ENCODE data around the gene OPN1MW. TPM values are rescaled to one million over a fixed set of nuclear protein-coding genes. Genes with fewer than 3 reads are reported as not detected.
"Not testable (repeated sequence)": the region's sequence is repeated elsewhere in the genome, so short reads cannot be mapped to it uniquely, and the experiment has no call there.

The OPN1MW gene
- total and polyA plus RNA-seq, 2 donors (not counting 3 experiments of a cell fraction or from before 2014, with no cell fraction given), result not detected

DNA sequence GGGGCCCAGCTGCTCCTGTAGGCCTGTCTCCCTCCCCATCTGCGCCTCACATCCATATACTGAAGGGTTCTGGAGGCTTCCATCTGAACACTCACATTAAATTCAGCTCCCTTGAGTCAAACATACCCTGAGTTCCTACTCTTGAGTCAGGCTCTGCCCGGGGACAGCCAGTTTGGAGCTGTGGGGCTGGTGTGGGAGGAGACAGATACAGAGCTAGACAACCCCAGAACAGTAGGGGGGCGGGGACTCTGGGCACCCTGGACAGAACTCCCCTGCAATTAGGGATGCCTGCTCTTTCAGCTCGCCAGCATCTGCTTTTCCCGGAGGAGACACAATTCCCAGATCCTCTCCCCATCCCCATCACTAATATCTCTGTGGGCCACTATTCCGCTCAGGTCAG lies 31.4 kb upstream of the OPN1MW start:
- H2AFZ ChIP-seq (ENCODE audit: low read depth, low read length); H3K4me2 ChIP-seq (ENCODE audit: insufficient read depth, low read length); H3K4me1 ChIP-seq (ENCODE audit: control insufficient read depth, extremely low read depth, insufficient read depth, low read length); H3K79me2 ChIP-seq (ENCODE audit: control insufficient read depth, insufficient read depth, low read length); H3K4me3 ChIP-seq (replicated peaks in 1 of 3; ENCODE audit: insufficient read depth in 1 of 3, low read depth in 1 of 3, low read length in 3 of 3); BruUV-seq (replicated peaks); H3K36me3 ChIP-seq (ENCODE audit: control insufficient read depth in 2 of 2, extremely low read depth in 1 of 2, insufficient read depth in 2 of 2, low read length in 2 of 2); H3K9me3 ChIP-seq (replicated peaks; ENCODE audit: control insufficient read depth, insufficient read depth, low read length); POLR2A ChIA-PET; CTCF ChIA-PET; H3K27me3 ChIP-seq (ENCODE audit: control insufficient read depth in 2 of 2, insufficient read depth in 2 of 2, low read length in 2 of 2); DNase-seq (ENCODE audit: low read depth, low spot score); H3K27ac ChIP-seq (ENCODE audit: insufficient read depth, low read depth, low read length); H3K9me1 ChIP-seq (replicated peaks; ENCODE audit: control insufficient read depth, extremely low read depth, insufficient read depth, low read length); H4K20me1 ChIP-seq (replicated peaks; ENCODE audit: control insufficient read depth, extremely low read depth, insufficient read depth, low read length); intact Hi-C loops (cut with micrococcal nuclease); H3K9ac ChIP-seq (replicated peaks; ENCODE audit: extremely low read depth, insufficient read depth, low read length); dilution Hi-C loops (cut with MboI; ENCODE audit: extremely low pct_ligation_motif_present, low sequenced_read_pairs); FAIRE-seq: not testable (repeated sequence)

DNA sequence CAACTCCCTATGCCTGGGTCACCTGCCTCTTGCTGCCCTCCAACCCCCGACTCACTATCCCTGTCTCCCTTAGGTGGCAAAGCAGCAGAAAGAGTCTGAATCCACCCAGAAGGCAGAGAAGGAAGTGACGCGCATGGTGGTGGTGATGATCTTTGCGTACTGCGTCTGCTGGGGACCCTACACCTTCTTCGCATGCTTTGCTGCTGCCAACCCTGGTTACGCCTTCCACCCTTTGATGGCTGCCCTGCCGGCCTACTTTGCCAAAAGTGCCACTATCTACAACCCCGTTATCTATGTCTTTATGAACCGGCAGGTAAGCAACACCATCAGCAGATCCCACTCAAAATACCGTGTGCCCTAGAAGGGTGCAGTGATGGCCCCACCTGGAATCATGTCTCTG lies 26.2 kb upstream of the OPN1MW start:
- H3K4me3 ChIP-seq (replicated peaks in 1 of 3; ENCODE audit: insufficient read depth in 1 of 3, low read depth in 1 of 3, low read length in 3 of 3); H4K20me1 ChIP-seq (replicated peaks; ENCODE audit: control insufficient read depth, extremely low read depth, insufficient read depth, low read length); H3K27ac ChIP-seq (ENCODE audit: insufficient read depth, low read depth, low read length); FAIRE-seq; H3K9me3 ChIP-seq (replicated peaks; ENCODE audit: control insufficient read depth, insufficient read depth, low read length); H3K4me2 ChIP-seq (ENCODE audit: insufficient read depth, low read length); H3K27me3 ChIP-seq (ENCODE audit: control insufficient read depth in 2 of 2, insufficient read depth in 2 of 2, low read length in 2 of 2); H3K79me2 ChIP-seq (ENCODE audit: control insufficient read depth, insufficient read depth, low read length); POLR2A ChIA-PET; CTCF ChIA-PET; H3K9me1 ChIP-seq (replicated peaks; ENCODE audit: control insufficient read depth, extremely low read depth, insufficient read depth, low read length); H3K36me3 ChIP-seq (ENCODE audit: control insufficient read depth in 2 of 2, extremely low read depth in 1 of 2, insufficient read depth in 2 of 2, low read length in 2 of 2); H3K9ac ChIP-seq (replicated peaks; ENCODE audit: extremely low read depth, insufficient read depth, low read length); dilution Hi-C loops (cut with MboI; ENCODE audit: extremely low pct_ligation_motif_present, low sequenced_read_pairs); DNase-seq (ENCODE audit: low read depth, low spot score); H2AFZ ChIP-seq (ENCODE audit: low read depth, low read length); BruUV-seq (replicated peaks); H3K4me1 ChIP-seq (ENCODE audit: control insufficient read depth, extremely low read depth, insufficient read depth, low read length); intact Hi-C loops (cut with micrococcal nuclease): not testable (repeated sequence)

DNA sequence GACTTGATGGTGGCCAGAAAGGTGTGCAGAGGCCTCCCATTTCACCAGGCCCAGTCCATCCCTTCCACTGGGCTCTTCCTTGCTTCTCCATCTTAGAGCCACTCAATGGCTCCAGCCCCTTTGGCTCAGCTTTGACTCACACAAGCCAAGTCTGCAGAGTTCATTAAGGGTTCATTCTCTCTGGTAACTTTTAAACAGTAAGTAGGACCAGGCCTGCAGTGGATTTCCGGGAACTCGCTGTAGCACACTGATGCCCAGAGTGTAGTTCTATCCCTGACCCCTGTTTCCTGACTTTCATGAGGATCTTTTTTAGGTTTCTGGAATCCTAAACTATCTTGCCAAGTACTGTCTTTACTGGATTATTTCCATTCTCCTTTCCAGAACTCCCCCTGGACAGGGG lies 25.2 kb upstream of the OPN1MW start:
- H3K9ac ChIP-seq (replicated peaks; ENCODE audit: extremely low read depth, insufficient read depth, low read length); FAIRE-seq; DNase-seq (ENCODE audit: low read depth, low spot score); H3K4me3 ChIP-seq (replicated peaks in 1 of 3; ENCODE audit: insufficient read depth in 1 of 3, low read depth in 1 of 3, low read length in 3 of 3); CTCF ChIA-PET; BruUV-seq (replicated peaks); H4K20me1 ChIP-seq (replicated peaks; ENCODE audit: control insufficient read depth, extremely low read depth, insufficient read depth, low read length); H3K27ac ChIP-seq (ENCODE audit: insufficient read depth, low read depth, low read length); H3K4me1 ChIP-seq (ENCODE audit: control insufficient read depth, extremely low read depth, insufficient read depth, low read length); H3K9me3 ChIP-seq (replicated peaks; ENCODE audit: control insufficient read depth, insufficient read depth, low read length); H2AFZ ChIP-seq (ENCODE audit: low read depth, low read length); dilution Hi-C loops (cut with MboI; ENCODE audit: extremely low pct_ligation_motif_present, low sequenced_read_pairs); H3K36me3 ChIP-seq (ENCODE audit: control insufficient read depth in 2 of 2, extremely low read depth in 1 of 2, insufficient read depth in 2 of 2, low read length in 2 of 2); H3K27me3 ChIP-seq (ENCODE audit: control insufficient read depth in 2 of 2, insufficient read depth in 2 of 2, low read length in 2 of 2); intact Hi-C loops (cut with micrococcal nuclease); H3K79me2 ChIP-seq (ENCODE audit: control insufficient read depth, insufficient read depth, low read length); H3K9me1 ChIP-seq (replicated peaks; ENCODE audit: control insufficient read depth, extremely low read depth, insufficient read depth, low read length); POLR2A ChIA-PET; H3K4me2 ChIP-seq (ENCODE audit: insufficient read depth, low read length): not testable (repeated sequence)

DNA sequence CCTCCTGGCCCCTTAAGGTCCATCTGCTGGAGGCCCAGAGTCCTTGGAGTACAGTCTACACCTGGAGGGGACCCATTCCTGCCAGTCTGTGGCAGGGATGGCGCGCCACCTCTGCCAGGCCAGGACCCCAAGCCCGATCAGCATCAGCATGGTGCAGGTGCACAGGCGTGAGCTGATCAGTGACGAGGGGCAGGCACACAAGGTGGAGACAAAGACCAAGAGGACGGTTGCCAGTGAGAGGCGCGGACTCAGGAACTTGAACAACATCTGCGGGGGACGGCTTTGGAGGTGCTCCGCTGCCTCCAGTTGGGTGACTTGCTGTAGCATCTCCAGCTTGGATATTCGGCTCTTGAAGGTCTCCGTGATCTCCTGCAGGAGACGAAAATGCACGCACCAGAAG lies 23.1 kb upstream of the OPN1MW start:
- H3K9ac ChIP-seq (replicated peaks; ENCODE audit: extremely low read depth, insufficient read depth, low read length); intact Hi-C loops (cut with micrococcal nuclease); H2AFZ ChIP-seq (ENCODE audit: low read depth, low read length); H3K9me3 ChIP-seq (replicated peaks; ENCODE audit: control insufficient read depth, insufficient read depth, low read length); H3K79me2 ChIP-seq (ENCODE audit: control insufficient read depth, insufficient read depth, low read length); H3K36me3 ChIP-seq (ENCODE audit: control insufficient read depth in 2 of 2, extremely low read depth in 1 of 2, insufficient read depth in 2 of 2, low read length in 2 of 2); H3K4me2 ChIP-seq (ENCODE audit: insufficient read depth, low read length); H4K20me1 ChIP-seq (replicated peaks; ENCODE audit: control insufficient read depth, extremely low read depth, insufficient read depth, low read length); dilution Hi-C loops (cut with MboI; ENCODE audit: extremely low pct_ligation_motif_present, low sequenced_read_pairs); H3K27ac ChIP-seq (ENCODE audit: insufficient read depth, low read depth, low read length); DNase-seq (ENCODE audit: low read depth, low spot score); H3K4me1 ChIP-seq (ENCODE audit: control insufficient read depth, extremely low read depth, insufficient read depth, low read length); FAIRE-seq; POLR2A ChIA-PET; H3K4me3 ChIP-seq (replicated peaks in 1 of 3; ENCODE audit: insufficient read depth in 1 of 3, low read depth in 1 of 3, low read length in 3 of 3); H3K27me3 ChIP-seq (ENCODE audit: control insufficient read depth in 2 of 2, insufficient read depth in 2 of 2, low read length in 2 of 2); CTCF ChIA-PET; BruUV-seq (replicated peaks); H3K9me1 ChIP-seq (replicated peaks; ENCODE audit: control insufficient read depth, extremely low read depth, insufficient read depth, low read length): not testable (repeated sequence)

All from endothelial cell of umbilical vein (primary cell).